Gastroesophageal sphincter (tissue), 3 donors: ENCODE measurements around the gene ANKDD1B.

Experiments used
- CTCF ChIP-seq, 4 experiments: fragments of 200-600 bp in 2 of 4; fragments of 450-650 bp in 2 of 4; sonication (generic) in 1 of 4; IDR thresholded peaks; one replicate each; pipeline ENCODE4 v1.5.1; 2017 to 2019; ENCODE audit warnings: antibody characterized with exemption in 4 of 4, mild to moderate bottlenecking in 2 of 4, moderate library complexity in 2 of 4
- POLR2A ChIP-seq, 2 donors: fragments of 450-650 bp; IDR thresholded peaks; one replicate each; pipeline ENCODE4 v1.6.1; 2017; ENCODE audit warnings: antibody characterized with exemption in 2 of 2, mild to moderate bottlenecking in 2 of 2, moderate library complexity in 1 of 2

GRCh38 chr5:75664979-75665378 is 53.7 kb downstream of the ANKDD1B start:
- TF ChIP-seq CTCF (IDR thresholded peaks at IDR 0.05) (no peak), POLR2A (IDR thresholded peaks at IDR 0.05) (no peak)
